GM18526 (cell line): ENCODE measurements around the gene PPARA.

ENCODE experiments used
- POLR2A ChIP-seq: IDR thresholded peaks from 3 replicates; pipeline ENCODE4 v1.6.1; 2011; ENCODE audit not compliant: insufficient read length; ENCODE audit errors: extremely low read depth

PPARA gene

GRCh38 chr22:46290121-46290842 lies 140.0 kb downstream of the PPARA start:
- TF ChIP-seq POLR2A = no peak

DNA sequence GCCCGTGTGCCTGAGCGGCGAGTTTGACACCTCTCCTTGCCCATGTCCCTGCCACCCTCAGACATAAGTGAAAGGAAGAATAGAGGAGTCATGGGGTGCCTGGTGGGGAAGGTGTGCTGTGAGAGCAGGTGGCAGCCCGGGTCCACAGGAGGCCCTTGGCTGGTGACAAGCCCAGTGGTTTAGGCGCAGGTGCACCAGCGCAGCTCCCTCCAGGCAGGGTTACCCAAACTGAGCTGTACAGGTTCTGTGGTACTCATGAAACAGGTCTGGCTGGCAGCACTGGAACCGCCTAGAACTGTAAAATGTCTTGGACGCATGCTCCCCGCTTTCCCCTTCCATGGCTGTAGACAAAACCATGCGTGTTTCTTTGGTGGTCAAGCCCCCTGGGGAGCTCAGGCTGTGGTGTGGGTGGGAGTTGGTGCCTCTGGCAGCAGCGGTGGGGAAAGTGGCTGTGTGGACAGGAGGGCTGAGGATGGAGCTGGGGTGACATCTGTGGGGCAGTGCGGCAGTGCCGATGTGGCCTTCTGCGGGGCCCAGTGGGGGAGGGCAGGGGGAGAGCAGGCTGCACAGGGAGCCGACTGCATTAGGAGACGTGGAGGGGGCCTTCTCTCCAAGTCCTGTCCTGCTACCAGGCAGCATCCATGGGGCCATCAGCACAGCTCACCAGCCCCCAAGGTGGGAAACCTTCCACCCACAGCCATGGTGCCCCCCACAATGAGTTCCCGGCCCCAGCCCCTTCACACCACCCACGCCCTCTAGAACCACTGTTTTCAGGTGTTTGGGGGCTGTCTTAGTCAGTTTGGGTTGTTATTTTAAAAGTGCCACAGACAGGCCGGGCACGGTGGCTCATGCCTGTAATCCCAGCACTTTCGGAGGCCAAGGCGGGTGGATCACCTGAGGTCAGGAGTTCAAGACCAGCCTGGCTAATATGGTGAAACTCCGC lies 140.8 kb downstream of the PPARA start:
- no peak for TF ChIP-seq POLR2A

DNA sequence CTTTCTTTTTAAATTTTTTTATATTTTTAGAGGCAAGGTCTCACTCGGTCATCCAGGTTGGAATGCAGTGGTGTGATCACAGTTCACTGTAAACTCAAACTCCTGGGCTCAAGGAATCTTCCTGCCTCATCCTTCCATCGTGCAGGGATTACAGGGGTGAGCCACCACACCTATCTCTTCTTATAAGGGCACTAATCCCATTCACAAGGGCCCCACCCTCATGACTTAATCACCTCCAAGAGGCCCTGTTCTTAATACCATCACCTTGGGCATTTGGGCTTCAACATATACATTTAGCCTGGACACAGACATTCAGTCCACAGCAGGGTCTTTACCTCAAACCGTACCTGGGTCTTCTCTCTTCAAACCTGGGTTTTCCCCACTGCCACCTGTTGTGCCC lies 141.8 kb downstream of the PPARA start:
- no peak for TF ChIP-seq POLR2A

DNA sequence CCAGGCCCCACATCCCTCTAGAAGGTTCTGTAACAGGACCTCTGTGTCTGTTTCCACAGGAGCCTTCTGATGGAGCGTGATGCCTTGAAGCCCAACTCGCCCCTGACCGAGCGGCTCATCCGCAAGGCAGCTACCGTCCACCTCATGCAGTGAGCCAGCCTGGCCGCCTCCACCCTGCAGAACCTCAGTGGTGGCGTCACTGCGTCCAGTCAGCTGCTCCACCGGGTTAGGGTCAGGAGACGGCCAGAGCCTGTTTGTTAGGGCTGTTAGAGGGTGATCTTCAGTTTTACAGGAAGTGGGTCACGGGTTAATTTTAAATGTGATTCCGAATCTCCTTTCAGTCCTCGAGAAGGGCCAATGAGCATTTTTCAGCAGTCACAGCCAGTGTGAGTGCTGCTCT lies 142.4 kb downstream of the PPARA start:
- TF ChIP-seq POLR2A = no peak
